CD8-positive, alpha-beta memory T cell (primary cell): ENCODE measurements around the gene RNF4. TPM values are rescaled to one million over a fixed set of nuclear protein-coding genes. Genes with fewer than 3 reads are reported as not detected.
"Not testable (repeated sequence)": the region's sequence is repeated elsewhere in the genome, so short reads cannot be mapped to it uniquely, and the experiment has no call there.

Source experiments
- CTCF ChIA-PET: fragments of 350-600 bp; sonication (Branson Sonifier 250); formaldehyde crosslinking; loops from one replicate; lab custom pipeline; 2021; ENCODE audit warnings: antibody characterized with exemption; lab: Charles Lee
- POLR2A ChIA-PET: fragments of 350-600 bp; sonication (Branson Sonifier 250); formaldehyde crosslinking; loops from one replicate; lab custom pipeline; 2021; ENCODE audit warnings: antibody characterized with exemption; lab: Charles Lee
- DNase-seq, 5 donors: peaks; one replicate each; pipeline versions ENCODE4 v3.0.0 to v3.0.0-alpha.2; 2020 to 2022; ENCODE audit warnings: mixed read lengths in 1 of 5
- H3K27ac ChIP-seq: one replicate; pipeline ENCODE4 v1.7.0; 2013; ENCODE audit warnings: low read depth, mild to moderate bottlenecking, low read length, moderate library complexity
- H3K27me3 ChIP-seq: 2 replicates; pipeline ENCODE4 v1.7.0; 2013; ENCODE audit warnings: low read length, mild to moderate bottlenecking; ENCODE audit not compliant: insufficient read depth, poor library complexity, severe bottlenecking
- H3K36me3 ChIP-seq: 2 replicates; pipeline ENCODE4 v1.7.0; 2013; ENCODE audit warnings: mild to moderate bottlenecking, low read length, moderate library complexity; ENCODE audit not compliant: insufficient read depth
- H3K4me1 ChIP-seq: 2 replicates; pipeline ENCODE4 v1.7.0; 2013; ENCODE audit warnings: mild to moderate bottlenecking, low read length, moderate library complexity; ENCODE audit not compliant: insufficient read depth
- H3K4me3 ChIP-seq: 2 replicates; pipeline ENCODE4 v1.7.0; 2013; ENCODE audit warnings: mild to moderate bottlenecking, low read length
- H3K9me3 ChIP-seq: 2 replicates; pipeline ENCODE4 v1.7.0; 2013; ENCODE audit warnings: mild to moderate bottlenecking, low read length
- H3K27ac Mint-ChIP-seq, 8 donors: one replicate each; pipeline ENCODE4 v1.8.0; 2020 to 2021; ENCODE audit warnings: mixed read lengths in 8 of 8, mild to moderate bottlenecking in 6 of 8, inconsistent platforms in 3 of 8, moderate library complexity in 3 of 8
- H3K27me3 Mint-ChIP-seq, 2 donors: one replicate each; pipeline ENCODE4 v1.8.0; 2020 to 2021; ENCODE audit warnings: mixed read lengths in 2 of 2, mild to moderate bottlenecking in 1 of 2, moderate library complexity in 1 of 2
- H3K36me3 Mint-ChIP-seq, 3 donors: one replicate each; pipeline ENCODE4 v1.8.0; 2020 to 2021; ENCODE audit warnings: mixed read lengths in 3 of 3, inconsistent platforms in 1 of 3, mild to moderate bottlenecking in 1 of 3
- H3K4me1 Mint-ChIP-seq, 3 donors: one replicate each; pipeline ENCODE4 v1.8.0; 2020 to 2021; ENCODE audit warnings: mixed read lengths in 3 of 3, inconsistent platforms in 1 of 3, mild to moderate bottlenecking in 1 of 3
- H3K4me3 Mint-ChIP-seq, 7 donors: one replicate each; pipeline ENCODE4 v1.8.0; 2020 to 2021; ENCODE audit warnings: mixed read lengths in 7 of 7, mild to moderate bottlenecking in 6 of 7, moderate library complexity in 4 of 7, inconsistent platforms in 2 of 7
- H3K9me3 Mint-ChIP-seq, 5 donors: one replicate each; pipeline ENCODE4 v1.8.0; 2020 to 2022; ENCODE audit warnings: mixed read lengths in 5 of 5, mild to moderate bottlenecking in 3 of 5, moderate library complexity in 2 of 5, inconsistent platforms in 1 of 5
- polyA plus RNA-seq: library from polyadenylated mRNA; unstranded; fragments of 300-500 nt; fragmentation: Illumina TruSeq; gene quantifications from one replicate; pipeline ENCODE4 v1.2.3, GENCODE V29; 2021
- total RNA-seq, 2 experiments: library from RNA; stranded (reverse); gene quantifications; one replicate each; pipeline ENCODE4 v1.2.3, GENCODE V29; 2021

Gene RNF4
- total and polyA plus RNA-seq, 3 experiments from 2014 or later = 94.8 to 98.1 (median 95.4) TPM

GRCh38 chr4:2426069-2426397 is 42.9 kb upstream of the RNF4 start:
- H3K27ac Mint-ChIP-seq = no peak overlapping the region
- DNase-seq = no peak
- CTCF ChIA-PET = interaction anchor here (1.0 kb wide), 1 partner anchor 13 kb away, joined by 3 read pairs; no protein-coding TSS in a partner anchor
- Histone ChIP-seq H3K4me1 (no peaks in the 10 kb centered on the region), H3K4me3 (no peak overlapping the region), H3K27ac (no peak overlapping the region), H3K36me3 (no peaks in the 10 kb centered on the region), H3K27me3 (peaks cover 8% of the 10 kb centered on the region), H3K9me3 (no peaks in the 10 kb centered on the region)
- peaks cover 2 to 10% of the 10 kb centered on the region in 2 donors for H3K27me3 Mint-ChIP-seq
- H3K36me3 Mint-ChIP-seq = peaks cover 0 to 3% (median 0%) of the 10 kb centered on the region in 3 donors
- POLR2A ChIA-PET = no interaction called here
- no peak overlapping the region for H3K4me3 Mint-ChIP-seq
- H3K4me1 Mint-ChIP-seq = no peaks in the 10 kb centered on the region
- no peaks in the 10 kb centered on the region for H3K9me3 Mint-ChIP-seq

- H3K9me3 Mint-ChIP-seq = no peaks in the 10 kb centered on the region
- no peak overlapping the region for H3K27ac Mint-ChIP-seq
- no peaks in the 10 kb centered on the region for H3K9me3 ChIP-seq
- H3K4me3 Mint-ChIP-seq = no peak overlapping the region
- H3K4me1 Mint-ChIP-seq = no peaks in the 10 kb centered on the region
- H3K27me3 ChIP-seq = peaks cover 8% of the 10 kb centered on the region
- H3K36me3 ChIP-seq = no peaks in the 10 kb centered on the region
- ChIA-PET POLR2A (no interaction called here), CTCF (interaction anchor here (1.2 to 1.9 kb wide), 2 partner anchors 11 to 207 kb away, joined by 4 to 5 read pairs; no protein-coding TSS in a partner anchor)
- H3K4me3 ChIP-seq = no peak overlapping the region
- H3K27me3 Mint-ChIP-seq = peaks cover under 1 to 9% of the 10 kb centered on the region in 2 donors
- H3K4me1 ChIP-seq = no peaks in the 10 kb centered on the region
- H3K36me3 Mint-ChIP-seq = peaks cover 0 to 3% (median 0%) of the 10 kb centered on the region in 3 donors
- H3K27ac ChIP-seq = no peak overlapping the region
- DNase-seq = no peak
Observed at GRCh38 chr4:2426711-2427275, 42.1 kb upstream of the RNF4 start.

- no peak overlapping the region for H3K27ac Mint-ChIP-seq
- ChIA-PET POLR2A (interaction anchor here (0.6 kb wide), 1 partner anchor 521 kb away, joined by 7 read pairs; no protein-coding TSS in a partner anchor), CTCF (interaction anchor here (1.0 to 1.9 kb wide), 3 partner anchors 12 to 208 kb away, joined by 3 to 5 read pairs (median 4); no protein-coding TSS in a partner anchor)
- H3K27ac ChIP-seq = no peak overlapping the region
- H3K27me3 ChIP-seq = peaks cover under 1% of the 10 kb centered on the region
- H3K4me1 Mint-ChIP-seq = no peaks in the 10 kb centered on the region
- no peak overlapping the region for H3K4me3 Mint-ChIP-seq
- peaks cover 0 to 3% (median 0%) of the 10 kb centered on the region in 3 donors for H3K36me3 Mint-ChIP-seq
- no peaks in the 10 kb centered on the region for H3K9me3 ChIP-seq
- H3K4me3 ChIP-seq = no peak overlapping the region
- H3K36me3 ChIP-seq = no peaks in the 10 kb centered on the region
- no peak for DNase-seq
- H3K27me3 Mint-ChIP-seq = peaks cover 0 to 9% of the 10 kb centered on the region in 2 donors
- no peaks in the 10 kb centered on the region for H3K4me1 ChIP-seq
- no peaks in the 10 kb centered on the region for H3K9me3 Mint-ChIP-seq
Observed at GRCh38 chr4:2427383-2428334, 41.2 kb upstream of the RNF4 start.

- POLR2A ChIA-PET = no interaction called here
Observed at GRCh38 chr4:2428496-2429213, 40.3 kb upstream of the RNF4 start.

GRCh38 chr4:2429945-2430757 is 38.8 kb upstream of the RNF4 start:
- H3K9me3 Mint-ChIP-seq, CTCF ChIA-PET: not testable (repeated sequence)

More at GRCh38 chr4:2428496-2429213, 40.3 kb upstream of the RNF4 start:
- no peak overlapping the region for H3K27ac ChIP-seq
- H3K4me1 Mint-ChIP-seq = no peaks in the 10 kb centered on the region
- no peaks in the 10 kb centered on the region for H3K36me3 ChIP-seq
- H3K4me1 ChIP-seq = no peaks in the 10 kb centered on the region
- H3K4me3 ChIP-seq = no peak overlapping the region
- H3K27me3 Mint-ChIP-seq = peaks cover 0 to 9% of the 10 kb centered on the region in 2 donors
- H3K36me3 Mint-ChIP-seq = peaks cover 0 to 3% (median 0%) of the 10 kb centered on the region in 3 donors
- no peak for DNase-seq
- no peak overlapping the region for H3K4me3 Mint-ChIP-seq
- peak overlapping the region in 1 of 8 donors; percentile 56 for H3K27ac Mint-ChIP-seq
- no peaks in the 10 kb centered on the region for H3K9me3 Mint-ChIP-seq
- CTCF ChIA-PET = interaction anchor here (1.0 to 1.9 kb wide), 2 partner anchors 16 to 209 kb away, joined by 3 to 5 read pairs; no protein-coding TSS in a partner anchor
- H3K9me3 ChIP-seq = no peaks in the 10 kb centered on the region
- no peaks in the 10 kb centered on the region for H3K27me3 ChIP-seq

GRCh38 chr4:2432004-2432403 is 36.9 kb upstream of the RNF4 start:
- Mint-ChIP-seq H3K4me1 (no peaks in the 10 kb centered on the region), H3K36me3 (no peaks in the 10 kb centered on the region), H3K9me3 (no peaks in the 10 kb centered on the region), H3K27me3 (peaks cover 0 to 4% of the 10 kb centered on the region in 2 donors), H3K4me3 (no peak overlapping the region), H3K27ac (no peak overlapping the region)
- Histone ChIP-seq H3K4me1 (no peaks in the 10 kb centered on the region), H3K27ac (no peak overlapping the region), H3K4me3 (no peak overlapping the region), H3K36me3 (no peaks in the 10 kb centered on the region), H3K9me3 (no peaks in the 10 kb centered on the region), H3K27me3 (no peaks in the 10 kb centered on the region)
- no peak for DNase-seq
- ChIA-PET CTCF (interaction anchor here (0.8 to 1.4 kb wide), 3 partner anchors 9 to 837 kb away, joined by 3 to 4 read pairs (median 3); no protein-coding TSS in a partner anchor), POLR2A (no interaction called here)

More at GRCh38 chr4:2429945-2430757, 38.8 kb upstream of the RNF4 start:
- H3K27ac ChIP-seq, H3K27me3 ChIP-seq, H3K36me3 ChIP-seq, H3K4me3 Mint-ChIP-seq, DNase-seq, H3K4me1 Mint-ChIP-seq, H3K9me3 ChIP-seq, POLR2A ChIA-PET, H3K4me1 ChIP-seq, H3K4me3 ChIP-seq, H3K27me3 Mint-ChIP-seq, H3K36me3 Mint-ChIP-seq: not testable (repeated sequence)
- H3K27ac Mint-ChIP-seq = peak overlapping the region in 1 of 8 donors; percentile 24

GRCh38 chr4:2432991-2433530 is 35.8 kb upstream of the RNF4 start:
- no peak for DNase-seq
- Mint-ChIP-seq H3K4me3 (no peak overlapping the region), H3K27ac (no peak overlapping the region), H3K36me3 (no peaks in the 10 kb centered on the region), H3K9me3 (no peaks in the 10 kb centered on the region), H3K4me1 (no peaks in the 10 kb centered on the region), H3K27me3 (peaks cover 0 to 4% of the 10 kb centered on the region in 2 donors)
- Histone ChIP-seq H3K4me1 (no peaks in the 10 kb centered on the region), H3K36me3 (no peaks in the 10 kb centered on the region), H3K27ac (no peak overlapping the region), H3K27me3 (no peaks in the 10 kb centered on the region), H3K4me3 (no peak overlapping the region), H3K9me3 (no peaks in the 10 kb centered on the region)
- POLR2A ChIA-PET = no interaction called here
- CTCF ChIA-PET = interaction anchor here (1.4 kb wide), 1 partner anchor 213 kb away, joined by 4 read pairs; no protein-coding TSS in a partner anchor
